Right kidney (tissue), 1 donor: ENCODE data around the gene ADH5.
"Not testable (repeated sequence)": the region's sequence is repeated elsewhere in the genome, so short reads cannot be mapped to it uniquely, and the experiment has no call there.

ENCODE experiments used
- DNase-seq: peaks from one replicate; pipeline ENCODE4 v3.0.0-alpha.2; 2016

Gene ADH5

GRCh38 chr4:99090481-99091215, 2.1 kb upstream of the ADH5 start:
- no peak for DNase-seq

GRCh38 chr4:99088023-99088449, 552 bp downstream of the ADH5 start:
- DNase-seq, result peak; percentile 59

GRCh38 chr4:99084595-99084994, 4.0 kb downstream of the ADH5 start:
- DNase-seq, result no peak

DNA sequence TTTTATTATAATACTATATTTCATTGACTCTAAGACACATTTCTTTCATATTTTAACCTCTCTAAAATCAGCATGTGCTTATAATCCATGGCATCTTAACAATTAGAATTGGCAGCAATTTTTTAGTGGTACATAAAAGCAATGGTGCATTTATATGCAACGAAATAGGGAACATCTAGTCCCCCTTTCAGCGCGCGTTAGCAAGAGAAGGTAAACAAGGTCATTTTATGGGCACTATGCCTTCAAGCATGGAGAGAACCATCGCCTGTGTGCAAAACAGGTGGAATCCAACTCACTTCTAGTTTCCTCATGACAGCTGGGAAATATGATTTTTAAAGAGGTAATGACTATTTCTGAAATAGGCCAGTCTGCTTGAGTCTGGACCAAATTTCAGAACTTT, 6.4 kb downstream of the ADH5 start:
- DNase-seq, result no peak

DNA sequence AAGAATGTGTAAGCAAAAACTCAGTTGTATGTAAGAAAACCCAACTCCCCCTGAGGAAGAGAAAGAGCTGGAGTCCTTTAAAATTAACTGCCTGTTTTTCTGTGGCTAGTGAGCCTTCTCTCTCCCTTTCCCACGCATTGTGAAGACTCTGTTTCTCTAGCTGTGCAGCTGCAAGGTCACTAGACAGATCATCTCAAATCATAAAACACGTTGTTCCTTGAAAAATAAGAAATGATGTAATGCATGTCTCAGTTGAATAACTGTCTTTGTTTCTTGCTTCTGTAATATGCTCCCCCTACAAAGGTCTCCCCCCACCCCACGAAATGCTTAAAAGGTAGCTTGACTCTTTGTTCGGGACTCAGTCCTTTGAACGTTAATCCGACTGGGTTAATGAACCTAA, 7.7 kb downstream of the ADH5 start:
- not testable (repeated sequence) for DNase-seq

DNA sequence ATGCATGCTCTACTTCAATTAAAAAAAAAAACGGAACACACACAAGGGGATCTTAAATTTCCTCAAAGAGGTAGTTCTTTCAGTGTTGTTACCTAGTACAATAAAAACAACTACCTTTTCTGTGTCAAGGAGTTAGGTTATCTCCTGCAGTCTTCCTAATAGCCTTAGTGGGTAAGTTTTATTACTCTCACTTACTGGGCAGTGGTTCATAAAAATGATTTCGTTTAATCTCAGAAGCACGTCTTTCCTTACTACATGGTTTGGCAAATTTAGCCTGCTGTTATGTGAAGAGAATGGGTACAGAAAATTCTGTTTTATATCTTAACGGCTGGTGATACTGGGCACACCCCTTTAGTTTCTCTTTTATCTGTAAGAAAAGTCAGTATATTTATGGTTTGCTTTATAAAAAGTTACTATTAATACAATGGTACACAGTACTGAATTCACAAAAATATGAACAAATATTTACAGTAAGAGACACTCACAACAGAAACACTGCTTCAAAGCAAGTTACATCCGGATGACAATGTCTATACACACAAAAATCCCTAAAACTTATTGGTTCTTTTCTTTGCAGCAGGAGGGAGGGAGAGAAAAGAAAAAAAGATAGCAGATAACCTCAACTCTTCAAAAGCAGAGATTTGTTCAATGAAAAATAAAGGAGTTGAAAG, 8.8 kb downstream of the ADH5 start:
- no peak for DNase-seq

- no peak for DNase-seq
Measured at GRCh38 chr4:99078931-99079624, 9.5 kb downstream of the ADH5 start.

DNA sequence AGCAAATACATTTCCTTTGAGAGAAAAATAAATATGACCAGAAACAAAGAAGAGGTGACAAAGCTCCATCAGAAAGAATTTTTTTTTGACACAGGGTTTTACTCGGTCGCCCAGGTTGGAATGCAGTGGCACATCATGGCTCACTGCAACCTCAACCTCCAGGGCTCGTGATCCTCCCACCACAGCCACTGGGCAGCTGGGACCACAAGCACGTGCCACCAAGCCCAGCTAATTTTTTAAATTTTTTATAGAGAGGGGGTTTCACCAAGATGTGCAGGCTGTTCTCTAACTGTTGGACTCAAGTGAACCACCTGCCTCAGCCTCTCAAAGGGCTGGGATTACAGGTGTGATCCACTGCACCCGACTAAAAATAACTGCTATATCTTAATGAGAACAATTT, 10.3 kb downstream of the ADH5 start:
- no peak for DNase-seq

GRCh38 chr4:99077177-99077576, 11.4 kb downstream of the ADH5 start:
- no peak for DNase-seq

DNA sequence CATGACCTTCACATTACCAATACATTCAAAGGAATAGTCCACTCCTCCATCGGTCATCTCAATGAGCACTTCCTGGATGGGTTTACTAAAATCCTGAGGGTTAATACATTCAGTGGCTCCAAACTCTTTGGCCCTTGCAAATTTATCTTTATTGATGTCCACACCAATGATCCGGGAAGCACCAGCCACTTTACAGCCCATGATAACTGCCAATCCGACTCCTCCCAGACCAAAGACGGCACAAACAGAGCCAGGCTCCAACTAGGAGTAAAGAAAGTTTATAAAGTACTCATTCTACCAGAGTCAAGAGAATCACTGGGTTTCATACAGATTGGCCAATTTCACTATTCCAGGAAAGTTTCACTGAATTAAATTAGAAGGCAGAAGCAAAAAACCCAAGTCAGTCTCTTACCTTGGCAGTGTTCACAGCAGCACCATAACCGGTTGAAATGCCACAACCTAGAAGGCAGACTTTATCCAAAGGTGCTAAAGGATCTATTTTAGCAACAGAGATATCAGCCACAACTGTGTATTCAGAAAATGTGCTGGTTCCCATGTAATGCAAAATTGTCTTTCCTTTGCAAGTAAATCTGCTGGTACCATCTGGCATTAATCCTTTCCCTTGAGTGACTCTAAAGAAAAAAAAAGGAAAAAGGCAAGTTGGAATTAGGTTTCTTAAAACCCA, 12.2 kb downstream of the ADH5 start:
- DNase-seq, result no peak

DNA sequence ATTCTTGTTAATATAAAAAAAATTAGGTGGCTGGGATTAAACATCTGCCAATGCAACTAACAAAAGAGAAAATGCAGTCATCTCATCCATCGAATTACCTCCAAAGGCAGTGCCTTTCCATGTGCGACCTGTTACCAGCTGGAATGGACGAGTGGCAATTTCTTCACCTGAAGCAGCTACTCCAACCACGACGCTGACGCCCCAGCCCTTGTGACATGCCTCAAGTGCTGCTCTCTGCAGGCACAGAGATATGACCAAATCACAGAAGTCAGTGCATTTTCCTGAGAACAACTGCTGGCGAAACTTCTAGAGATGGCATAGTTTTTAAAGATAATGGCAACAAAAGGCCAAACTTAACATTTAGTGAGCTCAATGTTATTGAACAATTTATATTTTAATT, 13.8 kb downstream of the ADH5 start:
- no peak for DNase-seq

- no peak for DNase-seq
Measured at GRCh38 chr4:99071159-99071558, 17.4 kb downstream of the ADH5 start.

GRCh38 chr4:99067617-99068016, 21.0 kb downstream of the ADH5 start:
- DNase-seq, result no peak

DNA sequence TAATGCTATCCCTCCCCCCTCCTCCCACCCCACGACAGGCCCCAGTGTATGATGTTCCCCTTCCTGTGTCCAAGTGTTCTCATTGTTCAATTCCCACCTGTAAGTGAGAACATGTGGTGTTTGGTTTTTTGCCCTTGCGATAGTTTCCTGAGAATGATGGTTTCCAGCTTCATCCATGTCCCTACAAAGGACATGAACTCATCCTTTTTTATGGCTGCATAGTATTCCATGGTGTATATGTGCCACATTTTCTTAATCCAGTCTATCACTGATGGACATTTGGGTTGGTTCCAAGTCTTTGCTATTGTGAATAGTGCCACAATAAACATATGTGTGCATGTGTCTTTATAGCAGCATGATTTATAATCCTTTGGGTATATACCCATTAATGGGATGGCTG, 23.1 kb downstream of the ADH5 start:
- DNase-seq, result not testable (repeated sequence)

DNA sequence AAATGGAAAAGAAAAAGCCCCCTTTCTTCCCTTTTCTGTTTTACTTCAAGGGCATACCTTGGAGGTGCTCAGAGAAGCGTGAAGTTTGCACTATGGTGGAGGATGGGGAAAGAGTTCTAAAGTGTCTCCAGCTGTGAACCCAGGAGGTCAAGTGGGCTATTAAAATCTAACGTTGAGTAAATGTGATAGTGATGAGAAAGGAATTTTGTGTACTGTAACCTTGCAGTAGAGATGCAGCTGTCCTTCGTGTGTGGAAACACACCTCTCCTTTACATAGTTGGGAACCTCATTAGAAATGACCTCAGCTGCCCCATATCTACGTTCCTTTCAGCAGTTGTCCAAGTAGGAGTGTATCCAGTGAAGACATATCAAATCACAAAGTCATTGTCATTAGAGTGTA, 26.5 kb downstream of the ADH5 start:
- peak; percentile 18 for DNase-seq

- DNase-seq, result no peak
Measured at GRCh38 chr4:99061048-99061700, 27.4 kb downstream of the ADH5 start.

GRCh38 chr4:99059550-99059949, 29.0 kb downstream of the ADH5 start:
- no peak for DNase-seq

GRCh38 chr4:99058228-99058627, 30.4 kb downstream of the ADH5 start:
- DNase-seq, result no peak

GRCh38 chr4:99054428-99054994, 34.1 kb downstream of the ADH5 start:
- DNase-seq, result no peak

- no peak for DNase-seq
Measured at GRCh38 chr4:99052902-99053301, 35.7 kb downstream of the ADH5 start.

GRCh38 chr4:99047710-99048109, 40.9 kb downstream of the ADH5 start:
- no peak for DNase-seq

DNA sequence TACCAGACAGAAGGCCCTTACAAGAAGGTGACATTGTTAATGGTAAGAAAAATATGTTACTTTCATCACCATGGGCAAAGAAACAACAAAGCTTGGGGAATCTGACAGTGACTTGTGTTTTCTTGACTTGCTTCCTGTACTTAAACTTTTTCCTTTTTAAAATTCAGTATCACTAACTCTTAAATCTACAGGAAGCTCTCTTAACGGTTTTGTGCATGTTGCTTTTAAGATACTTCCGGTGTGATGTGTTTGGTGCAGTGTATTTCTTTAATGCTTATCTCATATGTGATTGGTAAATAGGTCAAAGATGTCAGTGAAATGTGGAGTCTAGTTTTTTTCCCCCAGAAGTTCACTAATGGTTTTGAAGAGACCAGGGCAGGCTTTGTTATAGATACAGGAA, 45.2 kb downstream of the ADH5 start:
- no peak for DNase-seq
